ENCODE data around the gene FBRSL1. TPM values are rescaled to one million over a fixed set of nuclear protein-coding genes. Genes with fewer than 3 reads are reported as not detected.
"Not testable (repeated sequence)": the region's sequence is repeated elsewhere in the genome, so short reads cannot be mapped to it uniquely, and the experiment has no call there.

Gene FBRSL1
- total RNA-seq, 1 experiment from 2014 or later = 12.6 TPM

GRCh38 chr12:132525011-132525832, 35.3 kb downstream of the FBRSL1 start:
- DNase-seq (ENCODE audit: low spot score) = no peak

- DNase-seq (ENCODE audit: low spot score) = no peak
These were observed 36.0 kb downstream of the FBRSL1 start for GRCh38 chr12:132525833-132526455.

GRCh38 chr12:132527186-132527882, 37.4 kb downstream of the FBRSL1 start:
- no peak for DNase-seq (ENCODE audit: low spot score)

- DNase-seq (ENCODE audit: low spot score) = no peak
These were observed 37.9 kb downstream of the FBRSL1 start for GRCh38 chr12:132527883-132528264.

GRCh38 chr12:132528564-132529106, 38.7 kb downstream of the FBRSL1 start:
- no peak for DNase-seq (ENCODE audit: low spot score)

GRCh38 chr12:132529156-132529839, 39.3 kb downstream of the FBRSL1 start:
- DNase-seq (ENCODE audit: low spot score) = no peak

GRCh38 chr12:132529906-132530305, 40.0 kb downstream of the FBRSL1 start:
- no peak for DNase-seq (ENCODE audit: low spot score)

- no peak for DNase-seq (ENCODE audit: low spot score)
These were observed 40.5 kb downstream of the FBRSL1 start for GRCh38 chr12:132530447-132530846.

GRCh38 chr12:132530851-132531250, 40.9 kb downstream of the FBRSL1 start:
- no peak for DNase-seq (ENCODE audit: low spot score)

GRCh38 chr12:132532711-132533583, 43.0 kb downstream of the FBRSL1 start:
- not testable (repeated sequence) for DNase-seq (ENCODE audit: low spot score)

GRCh38 chr12:132533584-132533958, 43.6 kb downstream of the FBRSL1 start:
- no peak for DNase-seq (ENCODE audit: low spot score)

- DNase-seq (ENCODE audit: low spot score) = no peak
These were observed 44.1 kb downstream of the FBRSL1 start for GRCh38 chr12:132534076-132534475.

GRCh38 chr12:132535019-132535418, 45.1 kb downstream of the FBRSL1 start:
- no peak for DNase-seq (ENCODE audit: low spot score)

GRCh38 chr12:132536102-132536876, 46.3 kb downstream of the FBRSL1 start:
- no peak for DNase-seq (ENCODE audit: low spot score)

- DNase-seq (ENCODE audit: low spot score) = no peak
These were observed 47.1 kb downstream of the FBRSL1 start for GRCh38 chr12:132537049-132537448.

- DNase-seq (ENCODE audit: low spot score) = no peak
These were observed 48.1 kb downstream of the FBRSL1 start for GRCh38 chr12:132537836-132538662.

GRCh38 chr12:132538663-132538990, 48.7 kb downstream of the FBRSL1 start:
- no peak for DNase-seq (ENCODE audit: low spot score)

GRCh38 chr12:132539016-132539773, 49.2 kb downstream of the FBRSL1 start:
- no peak for DNase-seq (ENCODE audit: low spot score)

- DNase-seq (ENCODE audit: low spot score) = no peak
These were observed 50.5 kb downstream of the FBRSL1 start for GRCh38 chr12:132540436-132540835.

All from A172 (cell line).